Measurements from ENCODE around the gene PRRG2.

The PRRG2 gene

GRCh38 chr19:49589502-49589905 lies 8.4 kb downstream of the PRRG2 start:
- no peak for DNase-seq (ENCODE audit: low read depth)

GRCh38 chr19:49590071-49590970 lies 9.2 kb downstream of the PRRG2 start:
- peak; percentile 99 for DNase-seq (ENCODE audit: low read depth)

GRCh38 chr19:49590971-49591730 lies 10.0 kb downstream of the PRRG2 start, which contains the start of gene PRR12:
PRR12 (plus strand) TSS chr19:49591182; CDS start chr19:49591655, 473 bp downstream.
- DNase-seq (ENCODE audit: low read depth): peak; percentile 70

- peak; percentile 71 for DNase-seq (ENCODE audit: low read depth)
These were observed 10.8 kb downstream of the PRRG2 start for GRCh38 chr19:49591731-49592485.

GRCh38 chr19:49592486-49593232 lies 11.5 kb downstream of the PRRG2 start:
- DNase-seq (ENCODE audit: low read depth): no peak

GRCh38 chr19:49593233-49594113 lies 12.4 kb downstream of the PRRG2 start:
- DNase-seq (ENCODE audit: low read depth): peak; percentile 85

- no peak for DNase-seq (ENCODE audit: low read depth)
These were observed 13.3 kb downstream of the PRRG2 start for GRCh38 chr19:49594157-49594992.

- no peak for DNase-seq (ENCODE audit: low read depth)
These were observed 14.1 kb downstream of the PRRG2 start for GRCh38 chr19:49594993-49595818.

GRCh38 chr19:49595819-49596404 lies 14.8 kb downstream of the PRRG2 start:
- DNase-seq (ENCODE audit: low read depth): no peak

- no peak for DNase-seq (ENCODE audit: low read depth)
These were observed 15.3 kb downstream of the PRRG2 start for GRCh38 chr19:49596407-49596806.

- DNase-seq (ENCODE audit: low read depth): no peak
These were observed 16.0 kb downstream of the PRRG2 start for GRCh38 chr19:49596954-49597702.

GRCh38 chr19:49597703-49597974 lies 16.5 kb downstream of the PRRG2 start:
- no peak for DNase-seq (ENCODE audit: low read depth)

- DNase-seq (ENCODE audit: low read depth): no peak
These were observed 18.5 kb downstream of the PRRG2 start for GRCh38 chr19:49599378-49600295.

- no peak for DNase-seq (ENCODE audit: low read depth)
These were observed 20.4 kb downstream of the PRRG2 start for GRCh38 chr19:49601482-49602038.

GRCh38 chr19:49602806-49603205 lies 21.7 kb downstream of the PRRG2 start:
- no peak for DNase-seq (ENCODE audit: low read depth)

GRCh38 chr19:49605605-49606004 lies 24.5 kb downstream of the PRRG2 start:
- no peak for DNase-seq (ENCODE audit: low read depth)
